Activated CD4-positive, alpha-beta T cell treated with anti-CD3 and anti-CD28 coated beads, Interleukin-2, amount 50 U/mL, for 1 hour (primary cell): ENCODE data around the gene CYP4B1.

ENCODE experiments used
- DNase-seq: peaks from one replicate; pipeline ENCODE4 v3.0.0-alpha.2; 2020

CYP4B1 gene

DNA sequence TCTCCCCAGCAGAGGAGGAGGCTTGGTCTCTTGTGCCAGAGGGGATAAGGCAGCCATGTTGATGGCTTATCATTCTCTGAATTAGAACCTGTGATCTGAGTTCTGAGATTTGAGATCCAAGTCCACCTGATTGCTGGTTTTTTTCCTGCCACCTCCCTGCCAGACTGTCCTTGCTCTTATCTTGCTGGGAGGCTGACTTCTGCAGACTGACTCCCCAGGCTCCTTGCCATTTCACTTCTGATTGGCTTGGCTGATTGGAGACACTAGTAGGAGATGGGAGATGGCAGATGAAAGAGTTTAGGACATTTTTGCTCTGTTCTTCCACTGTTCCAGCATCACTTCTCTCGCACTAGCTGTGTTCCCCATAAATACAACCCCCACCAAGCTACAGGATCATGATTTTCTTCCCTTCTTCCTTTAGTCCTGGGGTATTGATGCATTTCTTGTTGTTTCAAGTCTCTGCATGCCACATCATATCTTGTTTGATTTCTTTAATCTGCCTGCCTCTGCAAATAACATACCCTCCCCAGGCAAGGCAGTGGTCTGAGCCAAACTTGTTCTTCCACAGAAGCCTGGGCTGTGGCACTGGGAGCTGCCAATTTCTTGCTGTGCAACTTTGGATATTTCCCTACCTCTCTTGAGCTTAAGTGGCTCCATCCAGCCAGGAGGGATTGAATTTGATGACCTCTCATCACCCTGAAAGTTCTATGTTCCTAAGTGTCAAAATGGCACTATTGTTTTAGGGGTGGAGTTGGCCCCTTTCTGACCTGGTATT is 963 bp upstream of the CYP4B1 start:
- no peak for DNase-seq

DNA sequence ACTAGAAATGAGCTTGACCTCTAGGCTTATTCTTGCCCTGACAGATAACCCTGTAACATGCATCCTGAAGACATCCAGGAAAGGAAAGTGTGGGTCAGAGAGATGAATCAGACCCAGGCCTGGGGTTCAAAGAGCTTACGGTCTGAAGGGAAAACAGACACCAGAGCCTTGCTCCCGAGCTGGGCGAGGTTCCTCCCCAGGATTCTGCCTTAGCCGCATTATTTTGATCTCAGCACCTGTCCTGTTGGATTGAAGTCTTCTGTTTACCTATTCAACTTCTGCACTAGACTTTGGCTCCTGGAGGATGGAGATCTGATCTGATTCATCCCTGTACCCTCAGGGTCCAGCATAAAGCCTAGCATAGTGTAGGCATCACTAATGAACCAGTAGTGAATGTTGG is 1.9 kb downstream of the CYP4B1 start:
- DNase-seq = no peak

GRCh38 chr1:46801323-46802055 is 2.6 kb downstream of the CYP4B1 start:
- DNase-seq = no peak

GRCh38 chr1:46802081-46802480 is 3.2 kb downstream of the CYP4B1 start:
- DNase-seq = no peak

DNA sequence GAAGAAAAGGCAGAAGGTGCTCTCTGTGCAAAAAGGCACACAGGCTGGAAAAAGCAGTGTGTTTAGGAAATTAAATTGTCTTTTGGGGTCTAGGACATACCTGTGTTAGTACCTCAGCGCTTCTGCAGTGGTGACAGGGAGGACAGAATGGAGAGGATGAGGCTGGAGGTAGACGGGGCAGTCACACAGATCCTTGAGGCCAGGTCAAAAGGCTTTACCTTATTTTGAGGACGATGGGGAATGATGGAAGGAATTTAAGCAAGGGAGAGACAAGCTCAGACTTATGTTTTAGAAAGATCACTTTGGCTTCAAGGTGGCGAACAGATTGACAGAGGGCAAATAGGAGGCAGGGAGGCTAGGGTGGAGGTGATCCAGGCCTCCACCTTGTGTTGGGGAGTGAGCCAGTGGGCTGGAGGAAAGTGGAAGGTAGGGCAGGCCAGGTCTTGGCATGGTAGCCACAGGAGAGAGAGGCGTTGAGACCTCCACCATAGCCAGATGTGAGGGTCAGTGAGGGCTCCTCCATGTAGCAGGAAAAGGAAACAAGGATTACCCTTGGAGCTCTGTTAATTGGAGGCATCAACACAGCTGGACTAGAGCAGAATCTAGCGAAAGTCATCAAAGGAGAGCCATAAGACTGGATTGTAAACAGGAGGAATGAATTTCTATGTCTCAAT is 4.2 kb downstream of the CYP4B1 start:
- DNase-seq = no peak

GRCh38 chr1:46804027-46804889 is 5.4 kb downstream of the CYP4B1 start:
- DNase-seq = no peak

- no peak for DNase-seq
These were observed 6.1 kb downstream of the CYP4B1 start for GRCh38 chr1:46804926-46805325.

- no peak for DNase-seq
These were observed 6.9 kb downstream of the CYP4B1 start for GRCh38 chr1:46805755-46806154.

- DNase-seq = no peak
These were observed 7.6 kb downstream of the CYP4B1 start for GRCh38 chr1:46806196-46807020.

GRCh38 chr1:46807046-46807972 is 8.5 kb downstream of the CYP4B1 start:
- no peak for DNase-seq

- DNase-seq = no peak
These were observed 10.2 kb downstream of the CYP4B1 start for GRCh38 chr1:46809071-46809470.

DNA sequence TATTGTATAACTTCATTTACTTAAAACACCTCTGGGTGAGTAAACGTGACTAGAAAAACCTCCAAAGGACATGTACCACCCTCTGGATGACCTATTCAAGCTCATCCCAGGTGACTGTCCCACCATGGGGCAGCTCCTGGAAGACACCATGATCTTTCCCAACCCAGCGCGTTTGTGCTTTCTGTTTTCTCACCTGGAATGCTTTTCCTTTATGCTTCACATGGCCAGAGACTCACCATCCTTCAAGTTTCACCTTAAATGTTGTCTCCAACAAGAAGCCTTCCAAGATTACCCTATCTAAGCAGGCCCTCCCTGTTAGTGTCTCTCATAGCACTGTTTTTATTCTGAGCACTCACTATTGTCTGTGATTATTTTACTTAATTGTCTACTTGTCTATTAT is 11.1 kb downstream of the CYP4B1 start:
- no peak for DNase-seq

- no peak for DNase-seq
These were observed 11.8 kb downstream of the CYP4B1 start for GRCh38 chr1:46810596-46810995.

- no peak for DNase-seq
These were observed 12.2 kb downstream of the CYP4B1 start for GRCh38 chr1:46811053-46811452.

GRCh38 chr1:46812065-46812963 is 13.5 kb downstream of the CYP4B1 start:
- no peak for DNase-seq

DNA sequence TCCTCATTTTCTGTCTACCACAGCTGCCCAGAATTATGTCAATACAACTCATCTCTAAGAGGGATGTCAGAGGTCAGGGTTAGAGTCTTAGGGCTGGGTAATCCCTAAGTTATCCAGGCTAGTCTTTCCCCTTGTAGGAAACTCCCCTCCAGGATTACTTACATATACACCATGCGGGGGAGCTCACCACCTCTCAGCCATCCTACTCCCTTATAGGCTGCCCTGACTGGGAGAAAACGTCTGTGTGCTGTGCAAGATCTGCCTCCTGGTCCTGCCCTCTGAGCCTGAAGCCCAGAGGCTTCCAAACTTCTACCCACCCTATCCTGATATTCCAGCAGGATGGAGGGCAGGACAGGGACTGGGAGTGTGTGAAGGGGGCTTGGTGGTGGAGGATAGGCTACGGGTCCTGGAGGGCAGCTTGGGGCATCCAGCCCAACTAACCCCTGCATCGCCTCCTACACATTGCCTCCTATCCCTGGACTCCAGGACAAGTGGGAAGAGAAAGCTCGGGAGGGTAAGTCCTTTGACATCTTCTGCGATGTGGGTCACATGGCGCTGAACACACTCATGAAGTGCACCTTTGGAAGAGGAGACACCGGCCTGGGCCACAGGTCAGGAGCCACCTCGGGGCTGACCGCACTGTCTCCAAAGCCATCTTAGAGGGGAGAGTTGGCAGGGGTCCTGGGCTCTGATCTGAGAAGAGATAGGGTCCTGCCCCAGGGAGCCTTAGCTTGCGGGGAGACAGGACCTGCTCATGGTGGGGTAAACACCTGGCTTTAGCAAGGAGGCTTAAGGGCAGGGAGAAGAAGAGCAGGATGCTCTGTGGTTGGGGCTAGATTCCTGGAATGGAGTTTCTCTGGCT is 14.4 kb downstream of the CYP4B1 start:
- DNase-seq = no peak

- DNase-seq = no peak
These were observed 15.1 kb downstream of the CYP4B1 start for GRCh38 chr1:46813858-46814396.

DNA sequence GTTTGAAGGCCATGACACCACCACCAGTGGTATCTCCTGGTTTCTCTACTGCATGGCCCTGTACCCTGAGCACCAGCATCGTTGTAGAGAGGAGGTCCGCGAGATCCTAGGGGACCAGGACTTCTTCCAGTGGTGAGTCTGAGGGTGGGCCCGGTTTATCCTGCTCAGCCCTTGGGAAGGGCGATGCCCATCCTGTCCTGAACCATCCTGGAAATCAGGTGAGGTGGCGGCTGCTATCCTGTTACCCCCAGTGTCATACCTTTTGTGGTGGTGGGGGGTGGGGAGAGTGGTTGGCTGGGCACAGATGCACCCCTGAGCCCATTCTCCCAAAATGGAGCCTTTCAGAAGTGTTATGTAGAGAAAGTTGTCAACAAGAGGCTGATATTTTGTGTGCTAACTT is 16.3 kb downstream of the CYP4B1 start:
- DNase-seq = no peak
